HepG2 (cell line): ENCODE results near the gene OR4D9. TPM values are rescaled to one million over a fixed set of nuclear protein-coding genes. Genes with fewer than 3 reads are reported as not detected.

Experiments used
- CBX5 ChIP-seq: sonication (generic); formaldehyde crosslinking; IDR thresholded peaks from 2 replicates; pipeline ENCODE4 v1.4.0; 2020; ENCODE audit warnings: missing genetic modification reagents, borderline replicate concordance
- DPF2 ChIP-seq: sonication (generic); formaldehyde crosslinking; IDR thresholded peaks from 2 replicates; pipeline ENCODE4 v1.4.0; 2020; ENCODE audit warnings: mild to moderate bottlenecking, low read depth, missing genetic modification reagents, borderline replicate concordance
- DR1 ChIP-seq: sonication (generic); formaldehyde crosslinking; IDR thresholded peaks from 2 replicates; pipeline ENCODE4 v1.8.0; 2021; ENCODE audit warnings: mild to moderate bottlenecking, missing genetic modification reagents, inconsistent platforms
- GZF1 ChIP-seq: sonication (generic); formaldehyde crosslinking; IDR thresholded peaks from 2 replicates; pipeline ENCODE4 v1.5.1; 2020; ENCODE audit warnings: mild to moderate bottlenecking, missing genetic modification reagents
- MEIS2 ChIP-seq: sonication (generic); formaldehyde crosslinking; IDR thresholded peaks from 2 replicates; pipeline ENCODE4 v1.9.0; 2021; ENCODE audit warnings: mild to moderate bottlenecking, missing genetic modification reagents
- MZF1 ChIP-seq: sonication (generic); formaldehyde crosslinking; IDR thresholded peaks from 2 replicates; pipeline ENCODE4 v1.8.1; 2023; ENCODE audit warnings: mild to moderate bottlenecking, missing genetic modification reagents, borderline replicate concordance
- RFX5 ChIP-seq: IDR thresholded peaks from 2 replicates; pipeline ENCODE4 v1.6.1; 2011; ENCODE audit warnings: low read depth, low read length, improper control_type of control experiment
- TMF1 ChIP-seq: sonication (generic); formaldehyde crosslinking; IDR thresholded peaks from 2 replicates; pipeline ENCODE4 v1.8.1; 2022; ENCODE audit warnings: low read depth, missing genetic modification reagents
- ZNF121 ChIP-seq: sonication (generic); formaldehyde crosslinking; IDR thresholded peaks from 2 replicates; pipeline ENCODE4 v1.5.0; 2020; ENCODE audit warnings: mild to moderate bottlenecking, missing genetic modification reagents
- ZNF468 ChIP-seq: sonication (generic); formaldehyde crosslinking; IDR thresholded peaks from 2 replicates; pipeline ENCODE4 v1.8.0; 2022; ENCODE audit warnings: mild to moderate bottlenecking, moderate library complexity, missing genetic modification reagents
- ZNF549 ChIP-seq: sonication (generic); formaldehyde crosslinking; IDR thresholded peaks from 2 replicates; pipeline ENCODE4 v1.5.0; 2020; ENCODE audit warnings: missing genetic modification reagents
- ZNF678 ChIP-seq: sonication (generic); formaldehyde crosslinking; IDR thresholded peaks from 2 replicates; pipeline ENCODE4 v1.4.0; 2020; ENCODE audit warnings: mild to moderate bottlenecking, missing genetic modification reagents
- polyA plus RNA-seq, 8 experiments: library from polyadenylated mRNA; depleted of rRNA in 3 of 8; stranded (reverse) in 7 of 8; unstranded in 1 of 8; fragments of >200 nt; fragmentation: Illumina TruSeq in 4 of 8; extraction: Trizol in 4 of 8; gene quantifications; 2 replicates each; pipeline versions ENCODE4 v1.2.1 to v1.2.3, GENCODE V29; 2011 to 2016; ENCODE audit warnings: low read depth in 4 of 8, missing spikeins in 1 of 8, mixed read lengths in 1 of 8; ENCODE audit not compliant: insufficient read depth in 1 of 8
- total RNA-seq, 5 experiments: library from RNA; depleted of rRNA; stranded (reverse); fragments of >200 nt; fragmentation: Illumina TruSeq; extraction: Trizol; gene quantifications; 2 replicates each; pipeline ENCODE4 v1.2.3, GENCODE V29; 2016; ENCODE audit warnings: low read depth in 1 of 5
- TF ChIP-seq, protein P1 (sequence below): sonication (generic); formaldehyde crosslinking; IDR thresholded peaks from 2 replicates; pipeline ENCODE4 v1.4.0; 2020; ENCODE audit warnings: missing genetic modification reagents, borderline replicate concordance
- TF ChIP-seq, protein P2 (sequence below): fragments of 450-650 bp; IDR thresholded peaks from 2 replicates; pipeline ENCODE4 v1.6.1; 2017; ENCODE audit warnings: mild to moderate bottlenecking
- TF ChIP-seq, protein P3 (sequence below): sonication (generic); formaldehyde crosslinking; IDR thresholded peaks from 2 replicates; pipeline ENCODE4 v1.9.0; 2021; ENCODE audit warnings: missing genetic modification reagents, borderline replicate concordance
- TF ChIP-seq, protein P4 (sequence below): sonication (generic); formaldehyde crosslinking; IDR thresholded peaks from 2 replicates; pipeline ENCODE4 v1.4.0; 2020; ENCODE audit warnings: mild to moderate bottlenecking, missing genetic modification reagents
- TF ChIP-seq, protein P5 (sequence below): sonication (generic); formaldehyde crosslinking; IDR thresholded peaks from 2 replicates; pipeline ENCODE4 v1.5.0; 2020; ENCODE audit warnings: missing genetic modification reagents

OR4D9 gene
- total and polyA plus RNA-seq, 2 of the 13 experiments (the other 11 are each of a cell fraction or from before 2014, with no cell fraction given) = not detected

DNA sequence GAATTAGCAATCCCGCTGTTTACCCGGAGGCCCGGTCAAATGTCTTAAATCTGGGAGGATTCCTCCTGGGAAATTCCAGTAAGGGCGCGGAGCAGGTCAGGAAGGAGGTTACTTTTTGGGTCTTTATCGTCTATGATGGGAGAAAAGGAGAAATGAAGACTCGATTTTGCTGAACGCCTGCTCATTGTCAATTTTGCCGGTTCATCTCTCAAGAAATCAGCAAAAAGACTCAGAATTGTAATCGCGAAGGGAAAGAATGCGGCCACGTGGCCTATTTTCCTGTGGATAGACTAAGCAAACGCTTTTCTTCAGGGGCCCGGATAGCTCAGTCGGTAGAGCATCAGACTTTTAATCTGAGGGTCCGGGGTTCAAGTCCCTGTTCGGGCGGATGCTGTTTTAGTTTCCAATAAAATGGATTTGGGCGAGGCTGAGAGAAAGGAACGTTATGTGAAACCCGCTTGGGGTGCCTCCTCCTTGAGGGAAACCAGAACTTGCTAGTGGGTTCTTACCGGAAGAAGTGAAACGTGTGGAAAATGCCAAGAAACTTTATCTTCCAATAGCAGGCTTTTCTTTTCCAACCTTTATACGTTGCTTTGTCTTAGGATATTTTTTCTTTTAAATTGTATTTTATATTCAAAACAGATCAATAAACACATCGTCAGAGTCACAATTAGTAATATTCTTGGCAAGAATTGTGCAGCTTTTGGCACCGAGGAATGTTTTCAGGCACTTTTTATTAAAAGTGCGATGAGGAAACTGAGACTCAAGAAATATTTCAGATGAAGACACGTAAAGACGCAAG is 45.0 kb downstream of the OR4D9 start (continued):
- TF ChIP-seq, protein P1, sequence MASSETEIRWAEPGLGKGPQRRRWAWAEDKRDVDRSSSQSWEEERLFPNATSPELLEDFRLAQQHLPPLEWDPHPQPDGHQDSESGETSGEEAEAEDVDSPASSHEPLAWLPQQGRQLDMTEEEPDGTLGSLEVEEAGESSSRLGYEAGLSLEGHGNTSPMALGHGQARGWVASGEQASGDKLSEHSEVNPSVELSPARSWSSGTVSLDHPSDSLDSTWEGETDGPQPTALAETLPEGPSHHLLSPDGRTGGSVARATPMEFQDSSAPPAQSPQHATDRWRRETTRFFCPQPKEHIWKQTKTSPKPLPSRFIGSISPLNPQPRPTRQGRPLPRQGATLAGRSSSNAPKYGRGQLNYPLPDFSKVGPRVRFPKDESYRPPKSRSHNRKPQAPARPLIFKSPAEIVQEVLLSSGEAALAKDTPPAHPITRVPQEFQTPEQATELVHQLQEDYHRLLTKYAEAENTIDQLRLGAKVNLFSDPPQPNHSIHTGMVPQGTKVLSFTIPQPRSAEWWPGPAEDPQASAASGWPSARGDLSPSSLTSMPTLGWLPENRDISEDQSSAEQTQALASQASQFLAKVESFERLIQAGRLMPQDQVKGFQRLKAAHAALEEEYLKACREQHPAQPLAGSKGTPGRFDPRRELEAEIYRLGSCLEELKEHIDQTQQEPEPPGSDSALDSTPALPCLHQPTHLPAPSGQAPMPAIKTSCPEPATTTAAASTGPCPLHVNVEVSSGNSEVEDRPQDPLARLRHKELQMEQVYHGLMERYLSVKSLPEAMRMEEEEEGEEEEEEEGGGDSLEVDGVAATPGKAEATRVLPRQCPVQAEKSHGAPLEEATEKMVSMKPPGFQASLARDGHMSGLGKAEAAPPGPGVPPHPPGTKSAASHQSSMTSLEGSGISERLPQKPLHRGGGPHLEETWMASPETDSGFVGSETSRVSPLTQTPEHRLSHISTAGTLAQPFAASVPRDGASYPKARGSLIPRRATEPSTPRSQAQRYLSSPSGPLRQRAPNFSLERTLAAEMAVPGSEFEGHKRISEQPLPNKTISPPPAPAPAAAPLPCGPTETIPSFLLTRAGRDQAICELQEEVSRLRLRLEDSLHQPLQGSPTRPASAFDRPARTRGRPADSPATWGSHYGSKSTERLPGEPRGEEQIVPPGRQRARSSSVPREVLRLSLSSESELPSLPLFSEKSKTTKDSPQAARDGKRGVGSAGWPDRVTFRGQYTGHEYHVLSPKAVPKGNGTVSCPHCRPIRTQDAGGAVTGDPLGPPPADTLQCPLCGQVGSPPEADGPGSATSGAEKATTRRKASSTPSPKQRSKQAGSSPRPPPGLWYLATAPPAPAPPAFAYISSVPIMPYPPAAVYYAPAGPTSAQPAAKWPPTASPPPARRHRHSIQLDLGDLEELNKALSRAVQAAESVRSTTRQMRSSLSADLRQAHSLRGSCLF (CRISPR knock-in tag) = no peak
- TF ChIP-seq MZF1 (CRISPR knock-in tag) = no peak
- TF ChIP-seq, protein P2, sequence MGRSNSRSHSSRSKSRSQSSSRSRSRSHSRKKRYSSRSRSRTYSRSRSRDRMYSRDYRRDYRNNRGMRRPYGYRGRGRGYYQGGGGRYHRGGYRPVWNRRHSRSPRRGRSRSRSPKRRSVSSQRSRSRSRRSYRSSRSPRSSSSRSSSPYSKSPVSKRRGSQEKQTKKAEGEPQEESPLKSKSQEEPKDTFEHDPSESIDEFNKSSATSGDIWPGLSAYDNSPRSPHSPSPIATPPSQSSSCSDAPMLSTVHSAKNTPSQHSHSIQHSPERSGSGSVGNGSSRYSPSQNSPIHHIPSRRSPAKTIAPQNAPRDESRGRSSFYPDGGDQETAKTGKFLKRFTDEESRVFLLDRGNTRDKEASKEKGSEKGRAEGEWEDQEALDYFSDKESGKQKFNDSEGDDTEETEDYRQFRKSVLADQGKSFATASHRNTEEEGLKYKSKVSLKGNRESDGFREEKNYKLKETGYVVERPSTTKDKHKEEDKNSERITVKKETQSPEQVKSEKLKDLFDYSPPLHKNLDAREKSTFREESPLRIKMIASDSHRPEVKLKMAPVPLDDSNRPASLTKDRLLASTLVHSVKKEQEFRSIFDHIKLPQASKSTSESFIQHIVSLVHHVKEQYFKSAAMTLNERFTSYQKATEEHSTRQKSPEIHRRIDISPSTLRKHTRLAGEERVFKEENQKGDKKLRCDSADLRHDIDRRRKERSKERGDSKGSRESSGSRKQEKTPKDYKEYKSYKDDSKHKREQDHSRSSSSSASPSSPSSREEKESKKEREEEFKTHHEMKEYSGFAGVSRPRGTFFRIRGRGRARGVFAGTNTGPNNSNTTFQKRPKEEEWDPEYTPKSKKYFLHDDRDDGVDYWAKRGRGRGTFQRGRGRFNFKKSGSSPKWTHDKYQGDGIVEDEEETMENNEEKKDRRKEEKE = no peak
- TF ChIP-seq, protein P3, sequence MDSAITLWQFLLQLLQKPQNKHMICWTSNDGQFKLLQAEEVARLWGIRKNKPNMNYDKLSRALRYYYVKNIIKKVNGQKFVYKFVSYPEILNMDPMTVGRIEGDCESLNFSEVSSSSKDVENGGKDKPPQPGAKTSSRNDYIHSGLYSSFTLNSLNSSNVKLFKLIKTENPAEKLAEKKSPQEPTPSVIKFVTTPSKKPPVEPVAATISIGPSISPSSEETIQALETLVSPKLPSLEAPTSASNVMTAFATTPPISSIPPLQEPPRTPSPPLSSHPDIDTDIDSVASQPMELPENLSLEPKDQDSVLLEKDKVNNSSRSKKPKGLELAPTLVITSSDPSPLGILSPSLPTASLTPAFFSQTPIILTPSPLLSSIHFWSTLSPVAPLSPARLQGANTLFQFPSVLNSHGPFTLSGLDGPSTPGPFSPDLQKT (CRISPR knock-in tag) = no peak
- TF ChIP-seq ZNF678 = no peak
- no peak for TF ChIP-seq DPF2 (CRISPR knock-in tag)
- TF ChIP-seq ZNF121 (CRISPR knock-in tag) = no peak
- no peak for TF ChIP-seq GZF1 (CRISPR knock-in tag)
- no peak for TF ChIP-seq CBX5 (CRISPR knock-in tag)
- no peak for TF ChIP-seq ZNF468 (CRISPR knock-in tag)
- TF ChIP-seq TMF1 (CRISPR knock-in tag) = no peak
- TF ChIP-seq, protein P4, sequence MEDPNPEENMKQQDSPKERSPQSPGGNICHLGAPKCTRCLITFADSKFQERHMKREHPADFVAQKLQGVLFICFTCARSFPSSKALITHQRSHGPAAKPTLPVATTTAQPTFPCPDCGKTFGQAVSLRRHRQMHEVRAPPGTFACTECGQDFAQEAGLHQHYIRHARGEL (CRISPR knock-in tag) = no peak
- no peak for TF ChIP-seq RFX5
- TF ChIP-seq DR1 (CRISPR knock-in tag) = 0 out of 2 replicates have a peak, but pooled peaks have one; percentile 47
- TF ChIP-seq ZNF549 = 0 out of 2 replicates have a peak, but pooled peaks have one; percentile 16
- TF ChIP-seq MEIS2 = no peak
- TF ChIP-seq, protein P5, sequence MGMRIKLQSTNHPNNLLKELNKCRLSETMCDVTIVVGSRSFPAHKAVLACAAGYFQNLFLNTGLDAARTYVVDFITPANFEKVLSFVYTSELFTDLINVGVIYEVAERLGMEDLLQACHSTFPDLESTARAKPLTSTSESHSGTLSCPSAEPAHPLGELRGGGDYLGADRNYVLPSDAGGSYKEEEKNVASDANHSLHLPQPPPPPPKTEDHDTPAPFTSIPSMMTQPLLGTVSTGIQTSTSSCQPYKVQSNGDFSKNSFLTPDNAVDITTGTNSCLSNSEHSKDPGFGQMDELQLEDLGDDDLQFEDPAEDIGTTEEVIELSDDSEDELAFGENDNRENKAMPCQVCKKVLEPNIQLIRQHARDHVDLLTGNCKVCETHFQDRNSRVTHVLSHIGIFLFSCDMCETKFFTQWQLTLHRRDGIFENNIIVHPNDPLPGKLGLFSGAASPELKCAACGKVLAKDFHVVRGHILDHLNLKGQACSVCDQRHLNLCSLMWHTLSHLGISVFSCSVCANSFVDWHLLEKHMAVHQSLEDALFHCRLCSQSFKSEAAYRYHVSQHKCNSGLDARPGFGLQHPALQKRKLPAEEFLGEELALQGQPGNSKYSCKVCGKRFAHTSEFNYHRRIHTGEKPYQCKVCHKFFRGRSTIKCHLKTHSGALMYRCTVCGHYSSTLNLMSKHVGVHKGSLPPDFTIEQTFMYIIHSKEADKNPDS (CRISPR knock-in tag) = no peak
